Brain microvascular endothelial cell (primary cell): ENCODE data around the gene COL2A1.

Source experiments
- DNase-seq: peaks from one replicate; pipeline ENCODE4 v3.0.0-alpha.2; 2020
- H3K27ac ChIP-seq: fragments of 250-450 bp; sonication (Bioruptor Pico); 2 replicates; pipeline ENCODE4 v1.5.1; 2020; ENCODE audit warnings: mild to moderate bottlenecking, moderate library complexity
- H3K27me3 ChIP-seq: fragments of 250-450 bp; sonication (Bioruptor Pico); replicated peaks from 2 replicates; pipeline ENCODE4 v1.5.1; 2020; ENCODE audit warnings: mild to moderate bottlenecking
- H3K36me3 ChIP-seq: fragments of 250-450 bp; sonication (Bioruptor Pico); replicated peaks from 2 replicates; pipeline ENCODE4 v1.5.1; 2020; ENCODE audit warnings: mild to moderate bottlenecking
- H3K4me3 ChIP-seq: 2 replicates; pipeline ENCODE4 v1.5.1; 2011; ENCODE audit warnings: low read depth, mild to moderate bottlenecking, control low read depth, low read length, moderate library complexity
- in situ Hi-C: cut with HindIII; loops from 2 replicates; pipeline ENCODE4 v1.10.0; 2017; ENCODE audit warnings: low sequenced_read_pairs, low pct_ligation_motif_present
- TF ChIP-seq, protein P1 (sequence below): IDR thresholded peaks from 2 replicates; pipeline ENCODE4 v1.5.1; 2011; ENCODE audit warnings: low read depth, mild to moderate bottlenecking, moderate library complexity, low read length, control low read depth, inconsistent platforms; ENCODE audit errors: missing control alignments

Gene COL2A1

DNA sequence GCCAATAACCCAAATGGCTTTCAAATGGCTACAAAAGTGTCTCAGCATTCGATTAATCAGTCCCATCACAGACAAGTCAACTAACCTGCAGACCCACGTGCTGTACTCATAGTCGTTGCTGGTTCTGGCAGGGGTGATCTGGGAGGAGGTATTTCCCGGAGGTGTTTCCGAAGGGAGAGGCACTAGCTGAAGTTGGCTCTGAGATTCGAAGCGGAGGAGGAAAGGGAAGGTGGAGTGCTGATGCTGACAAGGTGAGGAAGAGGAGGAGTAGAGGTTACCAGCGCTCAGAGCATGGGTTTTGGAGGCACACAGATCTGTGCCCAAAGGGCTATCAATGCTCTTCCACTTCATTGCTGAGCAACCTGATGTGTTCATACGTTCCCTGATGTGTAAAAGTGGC, 20.5 kb upstream of the COL2A1 start:
- in situ Hi-C loops = no loop called here
- no peak for DNase-seq
- Histone ChIP-seq H3K27ac (no peak overlapping the region), H3K4me3 (no peak overlapping the region), H3K36me3 (no peaks in the 10 kb centered on the region), H3K27me3 (peaks cover 3% of the 10 kb centered on the region)
- TF ChIP-seq, protein P1, sequence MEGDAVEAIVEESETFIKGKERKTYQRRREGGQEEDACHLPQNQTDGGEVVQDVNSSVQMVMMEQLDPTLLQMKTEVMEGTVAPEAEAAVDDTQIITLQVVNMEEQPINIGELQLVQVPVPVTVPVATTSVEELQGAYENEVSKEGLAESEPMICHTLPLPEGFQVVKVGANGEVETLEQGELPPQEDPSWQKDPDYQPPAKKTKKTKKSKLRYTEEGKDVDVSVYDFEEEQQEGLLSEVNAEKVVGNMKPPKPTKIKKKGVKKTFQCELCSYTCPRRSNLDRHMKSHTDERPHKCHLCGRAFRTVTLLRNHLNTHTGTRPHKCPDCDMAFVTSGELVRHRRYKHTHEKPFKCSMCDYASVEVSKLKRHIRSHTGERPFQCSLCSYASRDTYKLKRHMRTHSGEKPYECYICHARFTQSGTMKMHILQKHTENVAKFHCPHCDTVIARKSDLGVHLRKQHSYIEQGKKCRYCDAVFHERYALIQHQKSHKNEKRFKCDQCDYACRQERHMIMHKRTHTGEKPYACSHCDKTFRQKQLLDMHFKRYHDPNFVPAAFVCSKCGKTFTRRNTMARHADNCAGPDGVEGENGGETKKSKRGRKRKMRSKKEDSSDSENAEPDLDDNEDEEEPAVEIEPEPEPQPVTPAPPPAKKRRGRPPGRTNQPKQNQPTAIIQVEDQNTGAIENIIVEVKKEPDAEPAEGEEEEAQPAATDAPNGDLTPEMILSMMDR = no peak

DNA sequence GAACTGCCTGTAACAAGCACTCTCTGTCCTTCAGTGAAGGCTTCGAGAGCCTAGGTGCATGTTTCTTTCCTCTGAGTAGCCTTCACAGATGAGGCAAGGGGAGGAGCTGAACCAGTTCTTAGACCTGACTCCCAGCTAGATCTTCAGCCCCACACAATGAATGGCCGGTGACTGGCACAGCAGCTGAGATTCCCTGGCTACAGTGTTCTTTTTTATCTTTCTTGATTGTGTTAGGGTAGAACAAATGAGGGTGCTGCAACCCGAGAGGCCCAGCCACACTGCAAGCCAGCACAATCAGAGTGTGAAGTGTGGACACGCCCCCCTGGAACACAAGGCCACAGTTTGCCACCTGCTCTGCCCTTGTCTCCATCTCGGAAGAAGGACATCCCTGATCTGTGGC, 19.1 kb upstream of the COL2A1 start:
- Histone ChIP-seq H3K27ac (no peak overlapping the region), H3K36me3 (no peaks in the 10 kb centered on the region), H3K27me3 (peaks cover 6% of the 10 kb centered on the region), H3K4me3 (no peak overlapping the region)
- in situ Hi-C loops = no loop called here
- TF ChIP-seq, protein P1 = no peak
- DNase-seq = no peak

DNA sequence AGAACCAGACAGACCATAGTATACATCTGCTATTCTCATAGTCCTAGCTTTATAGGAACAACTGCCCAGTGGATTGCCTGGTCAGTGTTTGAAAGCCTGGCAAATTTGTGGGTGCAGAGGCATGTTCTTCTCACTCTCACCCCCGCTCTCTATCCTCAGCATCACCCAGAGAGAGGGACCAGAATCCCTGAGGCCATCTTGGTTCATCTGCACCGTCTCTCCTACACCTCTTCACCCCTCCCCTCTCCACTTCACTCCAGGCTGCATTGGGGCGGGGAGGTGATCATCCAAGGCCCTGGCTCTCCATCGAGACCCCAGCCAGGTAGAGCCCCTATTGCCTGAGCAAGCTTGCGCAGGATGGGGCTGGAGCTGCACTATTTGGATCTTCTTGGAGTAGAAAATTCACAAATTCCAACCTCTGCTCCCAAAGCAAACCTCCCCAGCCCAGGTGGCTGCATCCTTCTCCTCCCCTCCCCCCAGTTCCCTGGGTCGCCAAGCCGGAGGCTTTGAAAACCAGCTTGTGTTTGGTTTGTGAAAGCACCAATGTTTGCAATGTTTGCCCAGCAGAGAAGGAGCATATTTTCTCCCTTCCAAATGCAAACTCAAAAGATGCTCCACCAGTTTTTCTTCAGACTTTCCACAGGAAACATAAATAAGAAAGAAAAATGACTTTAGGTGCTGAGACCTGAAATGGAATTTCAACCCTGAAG, 18.6 kb upstream of the COL2A1 start:
- Histone ChIP-seq H3K36me3 (no peaks in the 10 kb centered on the region), H3K27me3 (peaks cover 6% of the 10 kb centered on the region), H3K4me3 (no peak overlapping the region), H3K27ac (no peak overlapping the region)
- TF ChIP-seq, protein P1 = no peak
- in situ Hi-C loops = no loop called here
- no peak for DNase-seq

DNA sequence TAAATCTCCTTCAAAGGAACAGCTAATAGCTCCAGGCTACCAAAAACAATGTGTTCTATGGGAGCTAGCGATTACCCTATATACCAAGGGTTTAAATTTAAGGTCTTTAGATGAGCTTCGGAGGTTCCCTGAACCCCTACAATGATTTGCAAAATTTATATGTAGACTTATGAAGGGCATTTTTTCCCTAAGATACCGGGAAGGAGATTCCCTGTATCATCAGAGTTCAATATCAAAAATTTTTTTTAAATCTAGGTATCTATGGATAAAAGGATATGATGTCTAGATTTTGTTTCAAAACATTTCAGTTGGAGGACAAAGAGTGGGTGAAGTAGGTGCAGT, 17.9 kb upstream of the COL2A1 start:
- TF ChIP-seq, protein P1 = no peak
- in situ Hi-C loops = no loop called here

DNA sequence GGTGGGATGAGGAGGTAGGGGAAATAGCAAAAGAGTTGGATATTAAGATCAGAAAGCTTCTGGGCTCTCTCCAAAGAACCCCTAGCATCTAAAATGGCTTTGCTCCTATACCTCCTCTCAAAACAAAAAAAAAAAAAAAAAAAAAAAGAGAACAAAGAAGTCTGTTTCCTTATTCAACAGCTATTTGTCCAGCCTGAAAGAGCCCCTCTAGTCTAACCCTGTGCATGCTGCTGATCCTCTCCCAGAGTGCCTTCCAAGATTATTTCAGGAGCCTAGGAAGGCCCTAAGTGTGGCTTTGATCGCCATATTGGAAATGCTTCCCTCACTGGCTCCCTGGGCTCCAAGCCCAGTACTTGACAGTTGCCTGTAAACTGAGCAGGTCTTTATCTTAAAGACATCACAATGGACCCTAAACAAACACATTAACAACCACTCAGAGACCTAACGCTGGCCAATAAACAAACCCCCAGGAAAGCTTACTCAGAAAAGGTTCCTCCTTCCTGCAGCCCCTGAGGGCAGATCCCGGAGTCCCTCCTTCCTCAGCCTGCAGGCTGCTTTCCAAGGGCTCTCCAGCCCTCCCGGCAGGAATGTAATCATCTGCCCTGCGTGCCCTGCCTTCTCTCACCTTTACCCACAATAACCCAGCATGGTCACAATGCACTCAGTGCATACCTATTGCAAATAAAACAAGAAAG, 17.4 kb upstream of the COL2A1 start:
- no peak for DNase-seq
- no peak overlapping the region for H3K4me3 ChIP-seq
- no peak overlapping the region for H3K27ac ChIP-seq
- TF ChIP-seq, protein P1 = no peak
- H3K27me3 ChIP-seq = peaks cover 11% of the 10 kb centered on the region
- no peaks in the 10 kb centered on the region for H3K36me3 ChIP-seq
- in situ Hi-C loops = no loop called here

More for the DNA sequence above, 17.9 kb upstream of the COL2A1 start:
- no peak overlapping the region for H3K4me3 ChIP-seq
- H3K27me3 ChIP-seq = peaks cover 11% of the 10 kb centered on the region
- no peak overlapping the region for H3K27ac ChIP-seq
- H3K36me3 ChIP-seq = no peaks in the 10 kb centered on the region
- DNase-seq = no peak
